Activated CD4-positive, alpha-beta T cell treated with anti-CD3 and anti-CD28 coated beads for 24 hours (primary cell): ENCODE results near the gene CLDN24.

ENCODE experiments used
- DNase-seq, 2 donors: peaks; one replicate each; pipeline ENCODE4 v3.0.0-alpha.2; 2020; ENCODE audit warnings: low read depth in 2 of 2

Gene CLDN24

GRCh38 chr4:183321079-183321478, 1.1 kb downstream of the CLDN24 start:
- DNase-seq = no peak

GRCh38 chr4:183320211-183321059, 1.8 kb downstream of the CLDN24 start, which contains the start of gene CLDN22:
Gene CLDN22 (minus strand): TSS chr4:183320276. CDS start chr4:183320218, 58 bp downstream.
- no peak for DNase-seq

DNA sequence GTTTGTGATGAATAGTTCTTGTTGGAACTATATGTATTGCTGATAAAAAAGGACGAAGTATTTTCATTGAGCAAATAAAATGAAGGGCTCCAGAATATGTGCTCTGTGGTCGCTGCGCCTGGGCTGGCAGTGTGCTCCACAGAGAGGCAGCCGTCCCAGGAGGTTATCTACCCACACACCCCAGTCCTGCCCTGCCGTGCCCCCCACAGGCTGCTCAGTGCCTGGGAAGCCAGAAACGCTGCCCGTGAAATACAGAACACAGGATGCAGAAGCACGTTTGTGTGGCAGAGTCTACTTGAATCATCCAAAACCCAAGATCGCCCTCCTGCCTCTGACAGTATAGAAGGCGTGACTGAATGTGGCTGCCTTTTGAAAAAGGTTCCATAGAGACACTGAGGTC, 3.6 kb downstream of the CLDN24 start:
- no peak for DNase-seq

DNA sequence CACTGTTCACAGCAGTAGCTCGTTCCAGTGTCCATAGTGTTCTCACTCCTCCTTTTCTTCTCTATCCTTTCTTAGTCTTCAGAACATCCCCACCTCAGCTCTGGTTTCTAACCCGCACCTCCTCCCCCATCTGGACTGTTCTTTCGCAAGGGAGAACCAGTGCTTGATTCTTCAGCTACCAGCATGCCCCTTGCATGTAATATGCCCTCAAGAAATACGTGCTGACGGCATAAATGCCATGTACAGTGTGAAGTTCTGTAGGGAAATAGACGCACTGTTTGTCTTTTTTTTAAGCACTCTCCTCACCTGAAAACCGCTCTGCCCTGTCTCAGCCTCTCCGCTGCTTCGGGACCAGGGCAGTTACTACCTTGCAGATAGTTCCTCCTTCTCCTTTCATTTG, 7.4 kb downstream of the CLDN24 start:
- DNase-seq = no peak

- DNase-seq = no peak
Measured at GRCh38 chr4:183314336-183314735, 7.9 kb downstream of the CLDN24 start.

- DNase-seq = no peak
Measured at GRCh38 chr4:183312841-183313240, 9.4 kb downstream of the CLDN24 start.

DNA sequence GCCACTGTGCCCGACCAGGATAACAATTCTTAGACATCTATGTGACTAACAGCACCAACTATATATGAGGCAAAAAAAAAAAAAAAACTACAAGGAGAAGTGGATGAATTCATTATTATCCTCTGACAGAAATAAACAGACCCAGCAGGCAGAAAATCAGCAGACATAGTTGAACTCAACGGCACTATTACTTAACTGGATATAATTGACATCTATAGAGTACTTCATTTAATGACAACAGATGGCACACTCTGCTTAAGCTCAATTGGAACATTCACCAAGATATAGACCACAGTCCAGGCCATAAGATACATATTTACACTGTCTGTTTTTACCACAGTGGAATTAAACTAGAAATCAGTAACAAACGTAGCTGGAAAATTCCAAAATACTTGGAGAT, 15.4 kb downstream of the CLDN24 start:
- no peak for DNase-seq

GRCh38 chr4:183304538-183304937, 17.7 kb downstream of the CLDN24 start:
- DNase-seq = no peak

DNA sequence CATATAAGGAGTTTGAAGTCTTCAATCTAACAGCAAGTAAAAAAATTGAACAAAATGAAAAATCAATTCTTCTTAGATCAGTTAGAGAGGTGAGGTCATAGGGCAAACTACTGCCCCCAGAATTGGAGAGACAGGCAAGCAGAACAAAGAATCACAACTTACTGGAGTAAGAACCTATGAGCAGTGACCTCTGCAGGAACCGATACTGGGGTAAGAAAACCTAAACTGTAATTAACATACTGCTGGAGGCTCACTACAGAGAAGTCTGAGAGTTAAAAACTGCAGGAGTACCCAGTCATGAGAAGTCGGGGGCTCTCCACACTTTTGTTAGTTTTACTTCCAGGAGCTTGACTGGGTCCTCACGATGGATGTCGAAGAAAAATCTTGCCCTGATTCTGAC, 18.2 kb downstream of the CLDN24 start:
- DNase-seq = no peak

DNA sequence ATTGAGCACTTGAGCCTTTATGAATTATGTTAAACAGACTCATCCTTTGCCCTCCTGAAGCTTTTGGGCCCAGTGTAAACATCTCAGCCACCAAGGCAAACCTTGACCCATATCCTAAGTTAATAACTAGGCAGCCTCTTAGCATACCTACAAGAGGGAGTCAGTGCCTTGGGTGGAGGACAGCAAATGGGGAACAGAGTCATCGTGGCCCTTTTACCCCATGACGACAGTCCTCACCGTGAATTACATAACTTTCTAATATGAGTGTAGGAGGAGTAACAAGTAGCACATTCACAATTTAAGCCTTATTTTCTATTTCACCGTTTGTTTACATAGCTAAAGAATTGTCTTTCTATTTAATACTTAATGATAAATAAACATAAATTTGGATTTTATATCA, 18.9 kb downstream of the CLDN24 start:
- no peak for DNase-seq

- DNase-seq = no peak
Measured at GRCh38 chr4:183300655-183301054, 21.6 kb downstream of the CLDN24 start.

GRCh38 chr4:183300070-183300469, 22.2 kb downstream of the CLDN24 start:
- no peak for DNase-seq

- no peak for DNase-seq
Measured at GRCh38 chr4:183299464-183299863, 22.8 kb downstream of the CLDN24 start.

DNA sequence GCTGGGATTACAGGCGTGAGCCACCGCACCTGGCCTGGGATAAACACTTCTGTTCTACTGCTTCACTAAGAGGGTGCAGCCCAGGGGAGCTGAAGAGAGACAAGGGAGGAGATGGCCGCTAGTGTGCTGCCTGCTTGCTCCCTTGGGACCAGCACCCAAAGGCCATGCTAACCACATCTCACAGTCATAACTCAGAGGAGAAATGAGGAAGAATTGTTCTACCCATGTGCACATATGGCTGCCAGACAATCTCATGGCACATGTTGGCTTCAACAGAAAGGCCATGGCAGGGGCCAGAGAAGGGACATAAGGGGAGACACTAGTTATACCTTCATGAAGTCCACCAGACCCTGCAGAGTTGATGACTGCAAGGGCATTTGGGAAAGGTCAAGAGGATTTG, 24.6 kb downstream of the CLDN24 start:
- DNase-seq = no peak

DNA sequence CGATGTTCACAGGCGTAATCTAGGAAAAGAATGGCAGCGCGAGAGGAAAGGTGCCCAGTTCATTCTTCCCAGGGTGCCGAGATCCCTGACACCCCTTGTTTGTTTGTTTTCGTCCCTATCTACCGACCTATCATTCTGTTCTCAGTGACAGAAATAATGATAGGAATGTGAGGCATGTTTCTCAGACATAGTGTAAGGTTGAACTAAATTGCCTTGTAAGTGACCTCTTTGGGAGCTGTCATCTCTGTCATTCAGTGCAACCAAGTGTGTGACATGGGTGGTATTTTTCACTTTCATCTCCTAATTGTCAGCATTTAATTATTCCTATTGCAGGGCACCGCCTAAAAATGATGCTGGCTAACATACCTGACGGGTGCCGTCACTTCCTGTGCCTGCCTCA, 26.5 kb downstream of the CLDN24 start:
- no peak for DNase-seq

DNA sequence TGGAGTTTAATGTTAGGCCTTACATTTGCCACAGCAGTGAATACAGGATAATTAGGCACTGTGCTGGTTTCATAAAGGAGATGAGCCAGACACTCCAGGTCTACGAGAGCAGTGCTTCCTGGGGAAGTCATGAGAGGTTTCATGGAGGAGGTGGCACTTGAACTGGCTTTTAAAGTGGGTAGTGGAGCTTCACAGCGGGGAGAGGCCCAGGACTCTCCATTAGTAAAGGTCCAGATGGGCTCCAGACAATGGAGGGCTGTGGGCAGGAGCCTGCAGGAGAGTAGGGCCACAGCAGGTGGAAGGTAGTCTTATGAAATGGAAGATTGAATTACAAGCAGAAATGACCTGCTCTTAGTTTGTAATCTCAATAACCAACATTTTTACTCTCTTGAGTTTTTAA, 31.2 kb downstream of the CLDN24 start:
- DNase-seq = no peak

GRCh38 chr4:183289688-183290087, 32.5 kb downstream of the CLDN24 start:
- DNase-seq = no peak

- DNase-seq = no peak
Measured at GRCh38 chr4:183288955-183289354, 33.3 kb downstream of the CLDN24 start.

- no peak for DNase-seq
Measured at GRCh38 chr4:183287677-183288076, 34.5 kb downstream of the CLDN24 start.

GRCh38 chr4:183287309-183287659, 34.9 kb downstream of the CLDN24 start:
- no peak for DNase-seq

DNA sequence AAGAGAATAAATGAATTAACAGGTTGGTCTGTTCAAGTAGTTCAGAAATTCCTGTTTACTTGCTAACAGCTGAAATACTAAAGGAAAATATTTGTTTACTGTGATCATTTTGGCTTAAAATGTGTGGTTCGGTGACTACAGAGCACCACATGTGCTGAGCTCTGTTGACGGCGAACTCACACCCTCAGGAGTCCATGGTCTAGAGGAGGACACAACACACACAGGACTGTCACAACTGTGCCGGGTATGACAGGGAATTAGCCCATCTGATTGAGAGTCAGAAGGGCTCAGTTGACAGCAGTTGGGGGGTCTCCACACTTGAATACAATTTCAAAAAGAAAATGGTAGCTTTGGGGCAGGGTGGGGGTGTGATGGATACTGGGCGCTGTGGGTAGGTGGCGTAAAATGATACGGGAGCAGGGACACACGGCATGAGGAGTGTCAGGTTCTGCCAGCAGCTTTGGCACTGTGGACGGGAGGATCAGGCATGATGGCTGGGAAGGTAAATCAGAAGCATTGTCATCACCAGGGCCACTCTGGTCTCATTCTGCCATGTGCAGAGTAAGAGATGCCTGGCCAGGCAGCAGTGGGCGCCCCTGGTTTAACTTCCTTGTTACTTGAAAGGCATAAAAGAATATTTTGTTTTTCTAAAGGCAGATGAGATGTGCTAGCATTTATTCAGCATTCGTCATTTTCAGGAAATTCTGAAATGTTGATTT, 35.5 kb downstream of the CLDN24 start:
- no peak for DNase-seq

GRCh38 chr4:183285886-183286285, 36.3 kb downstream of the CLDN24 start:
- DNase-seq = no peak

DNA sequence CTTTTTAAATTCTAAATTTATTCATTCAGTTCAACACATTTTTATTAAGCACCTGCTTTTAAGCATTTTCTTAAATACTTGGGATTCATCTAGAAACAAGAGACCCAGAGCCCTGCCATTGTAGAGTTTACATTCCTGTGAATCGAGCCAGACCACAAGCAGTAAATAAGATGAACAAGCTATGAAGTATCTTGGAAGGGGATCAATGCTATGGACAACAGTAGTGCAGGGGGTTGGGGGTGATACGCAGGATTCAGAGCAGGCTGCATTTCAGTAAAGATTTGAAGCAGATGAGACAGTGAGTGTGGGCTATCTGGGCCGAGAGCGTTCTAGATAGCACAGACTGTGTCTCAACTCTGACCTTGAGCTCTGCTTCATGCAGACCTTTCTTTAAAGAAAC, 37.3 kb downstream of the CLDN24 start:
- DNase-seq = no peak
